ENCODE results near the gene DPP6.

DNA sequence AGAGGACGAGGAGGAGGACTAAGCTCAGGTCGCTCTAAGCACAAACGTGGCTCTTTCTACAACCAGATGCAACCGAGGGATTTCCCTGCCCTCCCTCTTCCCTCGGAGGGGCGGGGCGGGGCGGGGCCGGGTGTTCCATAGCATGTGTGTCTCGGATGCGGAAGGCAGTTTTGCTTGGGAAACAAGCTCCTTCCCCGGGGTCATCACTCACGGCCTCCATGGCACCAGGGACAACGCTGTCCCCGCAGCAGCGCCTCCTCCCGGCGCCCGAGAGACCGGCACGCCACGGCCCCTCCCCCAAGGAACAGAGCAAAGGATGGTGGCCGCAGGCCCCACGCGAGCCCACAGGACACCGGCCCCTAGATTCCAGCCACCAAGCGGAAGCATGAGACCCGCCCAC, 840.3 kb downstream of the DPP6 start:
- TF ChIP-seq SP1 (IDR thresholded peaks at IDR 0.05) (no peak), ELF4 (IDR thresholded peaks at IDR 0.05) (no peak), FOXK2 (IDR thresholded peaks at IDR 0.05) (no peak), FOXM1 (IDR thresholded peaks at IDR 0.05; ENCODE audit: borderline replicate concordance) (no peak), FOXA1 (IDR thresholded peaks at IDR 0.05) (no peak), SUZ12 (IDR thresholded peaks at IDR 0.05) (no peak)
- TF ChIP-seq, protein P1, sequence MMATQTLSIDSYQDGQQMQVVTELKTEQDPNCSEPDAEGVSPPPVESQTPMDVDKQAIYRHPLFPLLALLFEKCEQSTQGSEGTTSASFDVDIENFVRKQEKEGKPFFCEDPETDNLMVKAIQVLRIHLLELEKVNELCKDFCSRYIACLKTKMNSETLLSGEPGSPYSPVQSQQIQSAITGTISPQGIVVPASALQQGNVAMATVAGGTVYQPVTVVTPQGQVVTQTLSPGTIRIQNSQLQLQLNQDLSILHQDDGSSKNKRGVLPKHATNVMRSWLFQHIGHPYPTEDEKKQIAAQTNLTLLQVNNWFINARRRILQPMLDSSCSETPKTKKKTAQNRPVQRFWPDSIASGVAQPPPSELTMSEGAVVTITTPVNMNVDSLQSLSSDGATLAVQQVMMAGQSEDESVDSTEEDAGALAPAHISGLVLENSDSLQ (IDR thresholded peaks at IDR 0.05): no peak

Data from HEK293T (cell line).